HUES48 (cell line): ENCODE data around the gene BMAL1.
A peak's percentile ranks its signal among the peaks of the same experiment; 100 is the strongest.

ENCODE experiments used
- H3K27ac ChIP-seq: one replicate; pipeline ENCODE4 v1.7.0; 2013; ENCODE audit warnings: low read depth, low read length, inconsistent platforms
- H3K27me3 ChIP-seq: 2 replicates; pipeline ENCODE4 v1.6.1; 2013; ENCODE audit warnings: mild to moderate bottlenecking, low read length; ENCODE audit not compliant: control insufficient read depth, insufficient read depth
- H3K36me3 ChIP-seq: 2 replicates; pipeline ENCODE4 v1.6.1; 2013; ENCODE audit warnings: low read length; ENCODE audit not compliant: control insufficient read depth, insufficient read depth
- H3K4me1 ChIP-seq: 2 replicates; pipeline ENCODE4 v1.6.1; 2013; ENCODE audit warnings: mild to moderate bottlenecking, low read length; ENCODE audit not compliant: control insufficient read depth, insufficient read depth
- H3K4me3 ChIP-seq: 2 replicates; pipeline ENCODE4 v1.5.1; 2013; ENCODE audit warnings: mild to moderate bottlenecking, low read depth, low read length
- H3K9ac ChIP-seq: 2 replicates; pipeline ENCODE4 v1.6.1; 2013; ENCODE audit warnings: mild to moderate bottlenecking, low read depth, low read length, moderate library complexity
- H3K9me3 ChIP-seq: 2 replicates; pipeline ENCODE4 v1.6.1; 2013; ENCODE audit warnings: low read length; ENCODE audit not compliant: control insufficient read depth, insufficient read depth

BMAL1 gene

GRCh38 chr11:13358596-13359270, 81.1 kb downstream of the BMAL1 start:
- Histone ChIP-seq H3K27ac (no peak overlapping the region), H3K36me3 (no peaks in the 10 kb centered on the region), H3K4me1 (no peaks in the 10 kb centered on the region), H3K4me3 (no peak overlapping the region), H3K9me3 (no peaks in the 10 kb centered on the region), H3K9ac (no peak overlapping the region), H3K27me3 (no peaks in the 10 kb centered on the region; the same call in 1 of the 2 replicates)

- H3K4me1 ChIP-seq = no peaks in the 10 kb centered on the region
- H3K27me3 ChIP-seq = no peaks in the 10 kb centered on the region; the same call in 1 of the 2 replicates
- no peaks in the 10 kb centered on the region for H3K9me3 ChIP-seq
- H3K36me3 ChIP-seq = no peaks in the 10 kb centered on the region
- H3K9ac ChIP-seq = no peak overlapping the region
- H3K4me3 ChIP-seq = no peak overlapping the region
- H3K27ac ChIP-seq = no peak overlapping the region
Measured at GRCh38 chr11:13362596-13363109, 85.1 kb downstream of the BMAL1 start.

GRCh38 chr11:13364388-13364787, 86.8 kb downstream of the BMAL1 start:
- H3K4me3 ChIP-seq = no peak overlapping the region
- no peaks in the 10 kb centered on the region; the same call in 1 of the 2 replicates for H3K27me3 ChIP-seq
- no peaks in the 10 kb centered on the region for H3K4me1 ChIP-seq
- H3K9me3 ChIP-seq = no peaks in the 10 kb centered on the region
- no peaks in the 10 kb centered on the region for H3K36me3 ChIP-seq
- H3K27ac ChIP-seq = peak overlapping the region; percentile 79
- no peak overlapping the region for H3K9ac ChIP-seq

- H3K9ac ChIP-seq = no peak overlapping the region
- no peaks in the 10 kb centered on the region for H3K36me3 ChIP-seq
- no peak overlapping the region for H3K4me3 ChIP-seq
- H3K4me1 ChIP-seq = no peaks in the 10 kb centered on the region
- no peak overlapping the region for H3K27ac ChIP-seq
- H3K9me3 ChIP-seq = no peaks in the 10 kb centered on the region
- no peaks in the 10 kb centered on the region; the same call in 1 of the 2 replicates for H3K27me3 ChIP-seq
Measured at GRCh38 chr11:13366266-13367026, 88.9 kb downstream of the BMAL1 start.

GRCh38 chr11:13367115-13367514, 89.5 kb downstream of the BMAL1 start:
- H3K4me3 ChIP-seq = no peak overlapping the region
- no peak overlapping the region for H3K9ac ChIP-seq
- H3K27me3 ChIP-seq = no peaks in the 10 kb centered on the region; the same call in 1 of the 2 replicates
- H3K36me3 ChIP-seq = no peaks in the 10 kb centered on the region
- no peaks in the 10 kb centered on the region for H3K9me3 ChIP-seq
- H3K27ac ChIP-seq = no peak overlapping the region
- no peaks in the 10 kb centered on the region for H3K4me1 ChIP-seq

GRCh38 chr11:13368041-13368446, 90.5 kb downstream of the BMAL1 start:
- Histone ChIP-seq H3K4me1 (no peaks in the 10 kb centered on the region), H3K4me3 (no peak overlapping the region), H3K27me3 (no peaks in the 10 kb centered on the region; the same call in 1 of the 2 replicates), H3K9me3 (no peaks in the 10 kb centered on the region), H3K36me3 (no peaks in the 10 kb centered on the region), H3K27ac (no peak overlapping the region), H3K9ac (no peak overlapping the region)

- H3K27ac ChIP-seq = no peak overlapping the region
- H3K36me3 ChIP-seq = no peaks in the 10 kb centered on the region
- no peaks in the 10 kb centered on the region for H3K4me1 ChIP-seq
- no peaks in the 10 kb centered on the region for H3K27me3 ChIP-seq
- H3K9ac ChIP-seq = no peak overlapping the region
- H3K4me3 ChIP-seq = no peak overlapping the region
- no peaks in the 10 kb centered on the region for H3K9me3 ChIP-seq
Measured at GRCh38 chr11:13373216-13373615, 95.6 kb downstream of the BMAL1 start.

- no peak overlapping the region for H3K4me3 ChIP-seq
- no peak overlapping the region for H3K9ac ChIP-seq
- H3K27me3 ChIP-seq = no peaks in the 10 kb centered on the region
- H3K4me1 ChIP-seq = no peaks in the 10 kb centered on the region
- no peaks in the 10 kb centered on the region for H3K9me3 ChIP-seq
- H3K36me3 ChIP-seq = no peaks in the 10 kb centered on the region
- no peak overlapping the region for H3K27ac ChIP-seq
Measured at GRCh38 chr11:13375798-13376197, 98.2 kb downstream of the BMAL1 start.

GRCh38 chr11:13376402-13376801, 98.8 kb downstream of the BMAL1 start:
- Histone ChIP-seq H3K4me3 (no peak overlapping the region), H3K9me3 (no peaks in the 10 kb centered on the region), H3K9ac (no peak overlapping the region), H3K27ac (no peak overlapping the region), H3K4me1 (no peaks in the 10 kb centered on the region), H3K27me3 (no peaks in the 10 kb centered on the region), H3K36me3 (no peaks in the 10 kb centered on the region; the same call in 1 of the 2 replicates)

- no peaks in the 10 kb centered on the region for H3K4me1 ChIP-seq
Measured at GRCh38 chr11:13376838-13377237, 99.2 kb downstream of the BMAL1 start.

GRCh38 chr11:13378316-13378715, 100.7 kb downstream of the BMAL1 start:
- Histone ChIP-seq H3K9me3 (no peaks in the 10 kb centered on the region), H3K27me3 (no peaks in the 10 kb centered on the region), H3K4me1 (no peaks in the 10 kb centered on the region), H3K4me3 (no peak overlapping the region), H3K36me3 (no peaks in the 10 kb centered on the region; the same call in 1 of the 2 replicates), H3K9ac (no peak overlapping the region), H3K27ac (no peak overlapping the region)

More at GRCh38 chr11:13376838-13377237, 99.2 kb downstream of the BMAL1 start:
- Histone ChIP-seq H3K27me3 (no peaks in the 10 kb centered on the region), H3K36me3 (no peaks in the 10 kb centered on the region; the same call in 1 of the 2 replicates), H3K27ac (no peak overlapping the region), H3K9me3 (no peaks in the 10 kb centered on the region), H3K4me3 (no peak overlapping the region), H3K9ac (no peak overlapping the region)
